T-helper 22 cell (primary cell): ENCODE data around the gene CDH23.

Experiments
- DNase-seq: peaks from one replicate; pipeline ENCODE4 v3.0.0-alpha.2; 2020; ENCODE audit warnings: low read depth

Gene CDH23

DNA sequence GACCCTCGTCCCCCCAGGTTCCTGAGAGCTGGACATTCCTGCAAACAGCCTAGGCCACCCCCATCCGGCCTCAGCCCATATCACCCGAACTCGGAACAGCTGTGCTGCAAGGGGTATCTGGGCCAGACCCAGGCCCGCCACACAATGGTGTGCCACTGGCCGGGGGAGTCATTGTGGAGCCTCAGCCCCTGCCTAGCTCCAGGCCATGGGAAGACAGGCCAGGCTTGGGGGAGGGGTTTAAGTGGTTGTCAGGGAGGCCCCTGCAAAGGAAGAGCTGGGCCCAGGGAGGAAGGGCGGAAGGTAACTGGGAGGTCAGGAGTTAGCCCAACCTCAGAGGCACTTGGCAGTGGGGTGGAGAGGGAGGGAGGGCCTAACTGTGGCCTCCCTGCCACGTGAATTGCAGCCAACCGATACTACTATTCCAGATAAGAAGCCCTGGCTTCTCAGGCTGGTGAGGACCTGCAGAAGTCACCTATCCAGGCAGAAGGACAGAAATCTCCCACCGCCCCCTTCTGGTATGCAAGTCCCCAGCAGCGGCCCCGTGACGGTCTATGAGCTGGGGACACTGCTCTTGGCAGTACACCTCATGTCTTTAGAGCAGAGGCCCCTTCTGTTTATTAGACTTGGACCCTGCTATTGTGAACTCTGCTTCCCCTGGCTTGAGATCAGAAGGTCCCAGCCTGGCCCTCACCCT lies 349.8 kb downstream of the CDH23 start:
- DNase-seq, result no peak

DNA sequence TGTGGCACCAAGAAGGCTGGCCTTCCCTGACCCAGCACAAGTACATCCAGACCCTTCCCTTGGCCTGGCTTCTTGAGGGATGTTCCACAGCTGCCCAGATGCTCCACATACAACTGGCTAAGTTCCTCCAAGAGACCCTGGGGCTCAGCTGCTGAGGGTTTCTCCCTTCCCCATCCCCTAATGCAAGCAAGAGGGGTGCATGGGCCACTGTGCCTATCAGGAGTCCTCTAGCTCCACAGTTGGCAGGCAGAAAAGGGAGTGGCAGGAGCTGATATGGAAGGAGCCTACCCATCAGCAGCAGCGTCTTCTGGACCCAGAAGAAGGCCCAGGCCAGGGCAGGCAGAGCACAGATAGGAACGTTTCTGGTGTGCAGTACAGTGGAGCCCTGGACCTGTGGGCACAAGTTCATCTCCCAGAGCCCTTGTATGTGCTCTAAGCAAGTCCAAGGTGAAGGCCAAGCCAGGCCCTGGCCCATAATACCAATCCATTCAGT lies 350.4 kb downstream of the CDH23 start:
- DNase-seq, result no peak

DNA sequence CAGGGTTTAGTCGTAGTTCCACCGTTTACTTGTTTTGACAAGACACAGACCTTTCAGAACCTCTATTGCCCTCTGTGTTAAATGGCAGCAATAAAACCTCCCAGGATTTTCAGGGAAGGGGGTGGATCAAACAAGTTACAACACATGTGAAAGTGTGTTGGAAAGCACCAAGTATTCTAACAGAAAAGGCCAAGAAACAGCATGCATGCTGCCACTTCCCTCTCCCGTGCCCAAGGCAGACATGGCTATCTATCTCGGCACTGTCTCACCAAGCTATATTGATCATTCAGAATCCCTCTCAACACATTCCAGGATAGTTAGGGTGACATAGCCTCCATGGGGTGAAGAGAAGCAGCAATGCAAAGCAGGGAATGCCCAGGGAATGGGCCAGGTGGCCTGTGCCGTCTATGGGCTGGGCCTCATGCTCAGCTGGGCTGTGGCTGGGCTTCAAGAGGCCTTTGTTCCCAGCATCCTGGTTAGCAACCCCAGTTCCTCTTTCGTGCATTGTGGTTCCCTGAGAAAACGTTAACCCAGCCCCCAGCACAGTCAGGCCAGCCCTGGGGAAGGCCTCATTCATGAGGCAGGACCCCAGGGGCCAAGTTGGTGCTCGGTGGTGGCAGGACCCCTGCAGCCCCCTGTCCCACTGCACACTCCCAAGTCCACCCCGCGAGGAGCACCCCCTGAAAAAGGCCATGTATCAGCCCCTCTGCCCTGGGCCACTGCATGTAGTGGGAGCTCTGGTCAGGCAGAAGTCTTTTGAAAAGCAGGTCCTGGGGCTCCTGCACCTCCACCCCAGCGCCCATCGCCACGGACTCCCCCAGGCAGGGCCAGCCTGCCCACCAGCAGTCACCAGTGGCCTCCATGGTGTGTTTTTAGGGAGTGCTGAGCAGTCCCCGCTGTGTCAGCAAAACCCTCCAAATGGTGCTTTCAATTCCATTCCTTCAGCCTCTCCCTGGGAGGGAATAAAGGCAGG lies 351.1 kb downstream of the CDH23 start:
- DNase-seq, result no peak

- peak; percentile 74 for DNase-seq
Measured at GRCh38 chr10:71748671-71749191, 352.0 kb downstream of the CDH23 start.

DNA sequence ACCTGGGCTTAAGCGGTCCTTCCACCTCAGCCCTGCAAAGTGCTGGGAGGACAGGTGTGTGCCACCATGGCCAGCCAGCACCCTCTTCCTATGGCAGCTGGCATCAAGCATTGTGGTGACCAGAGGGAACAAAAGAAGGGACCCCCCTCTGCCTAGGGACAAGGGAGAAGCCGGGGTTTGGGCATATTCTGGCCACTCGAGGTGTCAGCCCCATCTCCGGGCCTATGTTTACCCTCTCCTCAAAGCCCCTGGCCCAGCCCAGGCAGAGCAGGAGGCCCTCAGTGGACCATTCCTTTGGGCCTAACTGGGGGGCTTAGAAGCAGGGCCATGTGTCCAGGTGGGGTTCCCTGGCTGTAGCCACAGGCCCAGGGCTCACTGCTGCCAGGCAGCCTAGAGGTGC lies 352.7 kb downstream of the CDH23 start:
- DNase-seq, result no peak

DNA sequence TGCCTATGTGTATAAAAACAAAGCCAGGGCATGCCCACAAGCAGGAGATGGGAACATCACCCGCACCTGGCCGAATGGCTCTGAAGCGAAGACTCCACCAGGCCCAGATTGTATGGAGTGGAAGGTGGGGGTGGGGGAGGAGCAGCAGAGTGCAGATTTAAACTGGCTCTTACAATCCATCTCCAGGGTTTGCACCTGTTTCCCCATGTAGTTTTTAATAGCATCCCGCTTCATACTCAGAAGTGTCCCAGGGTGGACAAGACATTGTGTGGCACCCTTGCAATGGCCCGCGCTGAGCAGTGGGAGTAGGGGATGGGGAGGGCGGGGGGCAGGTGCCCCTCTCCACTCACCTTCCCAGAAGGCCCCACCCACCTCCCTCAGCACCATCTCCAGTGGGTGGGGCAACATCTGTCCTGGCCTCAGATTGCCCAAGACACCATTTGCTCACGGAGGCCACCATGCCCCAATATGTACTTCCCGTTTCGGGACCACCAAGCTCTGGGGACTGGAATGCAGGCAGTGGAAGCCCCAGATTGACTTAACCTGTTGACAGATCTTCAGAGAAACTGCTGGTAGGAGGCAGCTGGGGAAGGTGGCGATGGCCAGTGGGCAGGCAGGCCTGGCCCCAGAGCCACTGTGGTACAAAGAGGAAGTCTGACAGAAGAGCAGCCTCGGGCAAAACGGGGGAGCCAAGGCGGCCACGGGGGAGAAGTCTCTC lies 353.6 kb downstream of the CDH23 start:
- DNase-seq, result no peak

DNA sequence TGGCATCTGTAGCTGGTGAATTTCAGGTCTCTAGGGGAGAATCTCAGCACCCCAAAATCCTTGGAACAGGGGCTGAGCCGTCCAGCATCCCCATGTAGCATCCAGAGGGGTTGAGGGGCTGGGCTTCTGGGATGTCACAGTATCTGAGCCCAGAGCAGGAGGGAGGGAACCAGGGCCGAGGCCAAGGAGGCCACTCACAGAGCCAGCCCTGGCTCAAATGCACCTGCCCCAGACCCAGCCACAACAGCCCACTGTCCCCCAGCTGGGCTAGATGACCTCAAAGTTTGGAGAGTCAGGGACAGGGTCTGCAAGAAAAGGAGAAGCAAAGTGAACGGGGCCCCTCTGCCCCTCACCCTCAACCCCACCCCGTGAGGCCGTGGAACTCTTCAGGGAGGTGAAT lies 354.3 kb downstream of the CDH23 start:
- no peak for DNase-seq

DNA sequence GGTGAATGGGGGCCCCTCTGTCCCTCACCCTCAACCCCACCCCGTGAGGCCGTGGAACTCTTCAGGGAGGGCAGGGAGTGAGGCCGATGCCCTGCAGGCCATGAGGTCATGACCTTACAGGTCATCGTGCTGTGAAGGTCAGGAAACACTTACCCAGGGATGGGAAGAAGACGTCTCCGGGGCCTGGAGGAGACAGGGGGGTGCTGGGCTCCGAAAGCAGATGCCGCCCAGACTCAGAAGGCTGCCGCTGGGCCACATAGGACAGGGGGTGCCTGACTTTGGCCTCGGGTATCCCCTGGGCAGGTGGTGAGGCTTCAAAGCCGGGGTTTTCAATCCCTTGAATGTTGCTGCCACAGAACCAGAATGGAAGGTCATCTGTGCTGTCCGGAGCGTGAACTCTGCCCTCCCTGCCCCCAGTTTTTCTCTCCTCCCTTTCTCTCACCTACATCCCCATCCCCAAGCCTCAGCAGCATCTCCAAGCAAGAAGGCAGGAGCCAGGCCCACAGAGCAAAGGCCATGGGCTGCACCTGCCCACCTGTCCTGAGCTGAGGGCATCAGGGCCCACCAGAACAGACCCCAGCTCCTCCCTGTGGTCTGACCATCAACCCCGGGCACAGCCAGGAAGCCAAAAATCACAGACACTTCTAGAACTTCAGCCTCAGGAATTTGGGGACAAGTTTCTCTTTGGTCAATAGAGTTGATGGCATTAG lies 354.9 kb downstream of the CDH23 start:
- no peak for DNase-seq

DNA sequence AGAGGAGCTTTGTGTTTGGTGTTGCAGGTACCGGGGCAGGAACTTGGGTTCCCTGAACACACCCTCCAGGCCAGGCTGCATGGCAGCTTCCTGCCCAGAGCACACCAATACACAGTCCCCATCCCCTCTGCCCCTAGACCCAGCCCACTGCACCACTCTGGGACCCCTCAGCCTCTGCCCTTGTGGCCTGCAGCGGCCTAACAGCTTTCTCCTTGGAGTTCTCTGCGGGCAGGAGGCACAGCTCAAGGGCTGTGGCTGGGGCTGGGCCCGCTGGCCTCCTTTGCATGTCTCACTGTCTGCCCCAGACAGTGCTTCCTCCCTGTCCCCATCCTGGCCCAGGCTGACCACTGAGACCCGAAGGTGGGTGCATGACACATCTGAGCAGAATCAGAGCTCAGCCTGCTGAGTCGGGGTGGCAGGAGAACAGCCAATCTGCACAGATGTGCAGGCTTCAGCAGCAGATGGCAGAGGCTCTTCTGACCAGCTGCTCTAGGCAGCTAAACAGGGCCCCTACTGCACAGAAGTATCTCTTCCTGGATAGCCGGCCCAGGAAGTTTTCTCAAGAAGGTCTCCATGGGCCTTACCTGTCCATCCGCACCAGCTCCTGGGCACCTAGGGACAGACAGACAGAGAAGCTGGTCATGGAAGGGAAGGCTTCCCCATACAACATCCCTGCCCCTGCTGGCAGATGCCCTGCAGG lies 355.8 kb downstream of the CDH23 start:
- no peak for DNase-seq

DNA sequence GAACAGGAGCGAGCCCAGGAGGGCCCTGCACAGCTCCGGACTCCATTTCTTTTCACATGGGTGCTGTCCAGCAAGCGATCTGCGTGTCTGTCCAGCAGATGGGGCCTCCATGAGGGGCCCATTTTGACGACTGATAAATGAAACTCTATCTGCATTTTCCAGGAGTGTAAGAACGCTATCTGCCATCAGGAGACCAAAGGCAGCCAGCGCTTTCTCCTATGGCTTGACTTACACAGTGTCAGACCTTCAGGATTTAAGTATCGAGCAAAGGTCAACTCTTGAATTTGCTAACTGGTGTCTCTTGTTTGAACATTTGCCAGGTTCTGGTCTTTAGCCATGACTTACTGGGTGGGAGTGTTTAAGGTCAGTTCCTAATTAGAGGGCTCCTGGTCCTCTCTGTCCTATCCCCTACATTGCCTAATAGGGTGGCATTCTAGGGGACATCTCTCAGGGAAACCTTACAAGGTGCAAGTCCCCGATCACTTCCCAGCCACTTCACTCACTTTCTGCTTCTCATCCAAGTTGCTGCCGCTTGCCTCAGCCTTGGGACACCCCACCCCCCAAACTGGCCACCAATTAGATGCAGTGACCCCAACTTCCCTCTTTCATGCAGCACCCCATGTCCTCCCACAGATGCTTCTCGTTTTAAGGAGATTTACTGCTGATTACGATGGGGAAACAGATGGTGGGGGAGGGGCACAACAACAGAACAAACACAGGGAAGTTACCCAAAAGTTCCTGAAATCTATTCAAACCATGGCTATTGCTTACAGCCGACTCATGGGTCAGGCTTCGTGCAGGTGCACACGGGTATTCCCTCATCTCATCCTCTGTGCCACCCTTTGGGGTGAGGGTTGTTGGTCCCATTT lies 356.6 kb downstream of the CDH23 start:
- DNase-seq, result no peak

DNA sequence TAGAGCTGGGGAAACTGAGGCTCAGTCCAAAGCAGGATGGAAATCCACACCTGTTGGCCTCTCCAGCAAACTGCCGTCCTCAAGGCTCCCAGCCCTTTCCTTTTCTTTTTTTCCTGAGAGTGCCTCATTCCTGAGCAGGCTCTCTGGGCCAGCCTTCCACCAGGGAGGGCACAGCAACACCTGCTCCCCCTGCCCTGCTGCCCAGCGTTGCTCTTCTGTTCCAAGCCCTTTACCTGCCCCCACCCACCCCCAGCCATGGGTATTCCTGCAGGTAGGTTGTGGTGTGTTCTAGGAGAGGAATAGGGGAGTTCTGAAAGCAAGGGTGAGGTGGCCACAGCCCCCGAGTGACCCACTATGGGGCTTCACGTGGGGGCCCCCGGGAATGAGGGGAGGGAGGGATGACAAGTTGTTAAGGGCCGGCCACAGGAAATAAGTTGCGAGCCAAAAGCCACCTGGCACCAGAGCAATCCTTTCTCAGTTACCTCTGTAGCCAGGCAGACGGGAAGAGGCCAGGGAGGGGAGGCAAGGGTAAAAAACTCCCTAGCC lies 357.3 kb downstream of the CDH23 start:
- no peak for DNase-seq

- no peak for DNase-seq
Measured at GRCh38 chr10:71754562-71754961, 357.8 kb downstream of the CDH23 start.

DNA sequence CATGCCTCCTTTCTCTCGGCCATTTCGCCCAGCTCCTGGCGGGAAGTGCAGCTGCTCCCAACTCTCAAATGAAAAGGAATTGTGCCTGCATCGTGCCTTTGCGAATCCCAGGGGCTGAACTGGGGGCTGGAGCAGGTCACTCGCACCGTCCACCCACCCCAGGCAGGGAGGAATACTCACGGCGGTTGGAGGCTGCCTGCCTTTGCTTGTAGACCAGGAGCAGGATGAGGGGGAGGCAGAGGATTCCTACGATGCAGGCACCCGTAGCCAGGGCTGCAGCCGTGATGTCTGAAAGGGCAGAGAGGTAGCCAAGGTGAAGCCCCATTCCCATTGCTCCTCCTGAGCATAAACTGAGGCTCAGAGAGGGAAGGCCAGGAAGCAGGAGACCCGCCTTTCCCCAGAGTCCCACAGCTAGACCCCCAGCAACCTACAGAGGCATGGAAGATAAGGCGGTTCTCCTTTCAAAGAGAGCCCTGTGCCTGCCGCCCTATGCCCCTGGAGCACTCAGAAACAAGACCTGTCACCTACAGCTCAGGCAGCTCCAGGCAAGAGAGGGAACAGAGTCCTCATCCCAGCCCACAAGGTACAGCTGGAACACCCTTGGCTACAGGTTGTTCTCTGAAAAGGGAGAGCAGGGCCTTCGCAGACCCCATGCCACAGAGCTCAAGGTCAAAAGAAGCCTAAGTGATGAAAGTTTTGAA lies 358.6 kb downstream of the CDH23 start:
- DNase-seq, result no peak

GRCh38 chr10:71756311-71757191 lies 359.8 kb downstream of the CDH23 start:
- no peak for DNase-seq

GRCh38 chr10:71757399-71757922 lies 360.7 kb downstream of the CDH23 start:
- no peak for DNase-seq

- DNase-seq, result peak; percentile 19
Measured at GRCh38 chr10:71761105-71761511, 364.4 kb downstream of the CDH23 start.

GRCh38 chr10:71761541-71762113 lies 364.9 kb downstream of the CDH23 start:
- no peak for DNase-seq
